ENCODE measurements around the gene SEPTIN12.

- no peak for TF ChIP-seq CTCF (IDR thresholded peaks at IDR 0.05)
- TF ChIP-seq POLR2A (IDR thresholded peaks at IDR 0.05): no peak
These were observed 43.4 kb downstream of the SEPTIN12 start for GRCh38 chr16:4744555-4745273.
